Hematopoietic multipotent progenitor cell treated with erythropoietin and hydrocortisone succinate and interleukin-3 and kit ligand, for 4 days (in vitro differentiated cells): ENCODE data around the gene KRTAP10-12.

Experiments
- DNase-seq: peaks from one replicate; pipeline ENCODE4 v3.0.0-alpha.2; 2015

Gene KRTAP10-12

GRCh38 chr21:44734841-44735240 is 37.9 kb downstream of the KRTAP10-12 start:
- DNase-seq: no peak

DNA sequence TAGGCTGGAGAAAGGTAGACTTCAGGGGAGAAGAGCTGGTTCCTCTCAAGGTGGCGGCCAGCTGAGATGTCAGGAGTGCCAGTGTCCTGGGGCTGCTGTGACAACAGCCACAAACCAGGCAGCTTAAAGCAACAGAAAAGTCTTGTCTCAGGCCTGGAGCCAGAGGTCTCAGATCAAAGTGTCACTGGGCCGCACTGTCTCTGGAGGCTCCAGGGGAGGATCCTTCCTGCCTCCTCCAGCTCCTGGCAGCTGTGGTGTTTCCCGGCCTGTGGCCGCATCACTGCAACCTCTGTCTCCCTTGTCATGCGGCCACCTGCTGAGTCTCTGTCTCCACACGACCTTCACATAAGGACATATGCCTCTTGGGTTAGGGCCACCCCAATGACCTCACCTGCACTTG is 38.8 kb downstream of the KRTAP10-12 start:
- DNase-seq: no peak

DNA sequence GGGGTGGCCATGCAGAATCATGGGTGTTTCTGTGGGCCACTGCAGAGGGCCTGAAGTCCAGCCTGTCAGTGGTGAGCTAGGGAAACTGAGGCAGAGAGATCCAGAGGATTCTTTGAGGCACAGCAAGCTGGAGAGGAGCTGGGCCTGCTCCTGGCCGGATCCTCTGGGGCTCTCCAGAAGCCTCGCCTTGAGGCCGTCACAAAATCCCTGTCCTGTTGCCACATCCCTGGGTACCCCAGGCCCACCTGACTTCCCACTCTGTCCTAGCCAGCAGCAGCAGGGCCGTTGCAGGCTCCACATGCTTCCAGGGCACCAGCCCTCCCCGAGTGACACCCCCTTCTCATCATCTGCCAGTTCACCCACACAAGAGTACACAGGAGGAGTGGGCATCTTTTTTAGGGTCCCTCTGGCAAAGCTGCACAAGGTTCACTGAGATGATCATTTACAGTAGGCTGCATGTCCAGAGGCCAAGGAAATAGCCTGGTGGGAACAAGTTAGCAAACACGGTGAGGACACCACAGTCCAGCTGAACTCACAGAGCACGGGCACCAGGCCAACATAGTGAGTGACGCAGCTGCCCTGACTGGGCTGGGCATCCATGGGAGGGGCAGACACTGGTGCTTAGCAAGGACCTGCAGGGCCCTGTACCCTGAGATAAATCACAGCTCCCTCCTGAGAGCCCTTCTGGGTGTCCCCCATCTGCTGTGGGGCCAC is 39.5 kb downstream of the KRTAP10-12 start:
- no peak for DNase-seq

DNA sequence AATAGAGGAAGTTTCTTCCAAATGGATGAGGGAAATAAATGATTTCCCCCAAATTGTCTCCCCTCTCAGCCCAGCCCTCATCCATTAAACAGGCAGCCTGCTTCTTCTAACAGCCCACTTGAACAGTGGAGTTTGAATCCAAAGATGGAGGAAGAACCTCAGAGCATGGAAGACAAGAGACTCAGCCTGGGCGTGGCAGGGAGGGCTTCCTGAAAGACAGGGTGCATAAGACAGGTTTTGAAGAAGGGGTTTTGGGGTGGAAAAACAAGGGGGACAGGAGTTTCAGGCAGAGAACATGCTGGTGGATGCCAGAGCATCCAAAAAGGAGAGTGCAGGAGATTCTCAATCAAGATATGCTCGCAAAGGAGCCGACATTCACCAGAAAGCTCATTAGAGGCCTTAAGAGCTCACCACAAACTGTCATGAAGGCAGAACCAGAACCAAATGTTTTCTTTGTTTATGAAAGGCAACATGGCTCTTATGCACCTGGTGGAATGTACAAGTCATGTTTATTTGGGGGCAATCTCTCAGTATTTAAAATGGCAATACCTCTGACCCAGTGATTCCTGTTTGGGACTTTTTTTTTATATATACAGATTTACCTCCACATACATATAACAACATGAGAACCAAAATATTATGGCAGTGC is 40.9 kb downstream of the KRTAP10-12 start:
- peak; percentile 29 for DNase-seq

- no peak for DNase-seq
These were observed 41.6 kb downstream of the KRTAP10-12 start for GRCh38 chr21:44738621-44739020.

DNA sequence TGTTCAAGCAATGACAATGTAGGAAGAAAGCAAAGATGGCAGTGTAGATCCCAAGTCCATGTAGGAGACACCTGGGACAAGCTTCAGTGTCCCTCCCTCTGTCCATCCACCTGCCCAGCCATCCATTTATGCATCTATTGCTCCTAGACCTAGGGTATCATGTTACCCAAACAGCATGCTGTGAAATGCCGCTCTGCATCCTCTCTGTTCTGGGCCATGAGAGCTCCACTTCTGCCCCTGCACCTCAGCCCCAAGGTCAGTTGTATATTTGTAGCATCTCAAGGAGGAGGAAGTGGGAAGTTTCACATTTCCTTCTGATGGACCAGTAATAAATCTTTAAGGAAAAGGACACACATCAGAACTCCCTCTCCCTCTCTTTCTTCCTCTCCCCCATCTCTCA is 42.3 kb downstream of the KRTAP10-12 start:
- no peak for DNase-seq

DNA sequence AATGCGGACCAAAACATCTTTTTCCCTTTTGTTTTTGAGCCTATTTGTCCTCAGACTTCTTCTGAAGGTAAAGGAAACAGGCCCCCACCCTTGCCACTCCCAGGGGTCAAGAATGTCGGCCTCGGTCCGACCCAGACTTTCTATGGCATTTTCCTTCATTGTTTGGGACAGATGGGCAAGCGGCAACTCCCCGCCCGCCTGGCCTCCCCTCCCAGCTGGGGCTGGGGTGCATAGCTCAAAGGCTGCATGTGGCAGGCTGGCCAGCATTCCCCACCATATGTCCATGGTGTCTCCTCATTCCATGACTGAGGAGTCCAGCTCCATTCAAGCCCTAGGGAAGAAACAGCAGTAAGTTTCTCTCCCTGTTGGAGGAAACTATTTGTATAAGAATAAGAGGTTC is 43.8 kb downstream of the KRTAP10-12 start:
- no peak for DNase-seq

DNA sequence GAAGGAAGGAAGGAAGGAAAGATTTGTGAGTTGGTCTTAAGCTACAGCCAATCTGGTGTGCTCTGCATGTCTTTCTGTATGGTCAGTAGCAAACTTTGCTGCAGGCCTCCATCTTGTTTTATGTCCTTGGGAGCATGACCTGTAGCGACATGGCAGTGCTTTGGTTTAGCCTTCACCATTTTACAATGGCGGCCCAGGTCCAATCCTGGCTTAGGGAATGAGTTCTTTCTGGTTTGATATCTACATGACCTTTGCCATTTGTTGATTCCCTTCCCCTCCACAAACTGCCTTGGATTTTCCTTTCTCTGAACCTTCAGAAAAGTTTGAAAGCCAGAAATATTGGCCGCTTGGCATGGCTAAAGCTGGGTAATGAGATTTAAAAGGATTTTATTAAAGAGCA is 44.9 kb downstream of the KRTAP10-12 start:
- DNase-seq: no peak

- peak; percentile 41 for DNase-seq
These were observed 45.6 kb downstream of the KRTAP10-12 start for GRCh38 chr21:44742418-44743153.
